ENCODE data around the gene CALCOCO1. TPM values are rescaled to one million over a fixed set of nuclear protein-coding genes. Genes with fewer than 3 reads are reported as not detected.

The CALCOCO1 gene
- total and polyA plus RNA-seq, 10 of the 15 experiments (the other 5 are each of a cell fraction or from before 2014, with no cell fraction given) = 2.8 to 55.9 (median 13.7) TPM

DNA sequence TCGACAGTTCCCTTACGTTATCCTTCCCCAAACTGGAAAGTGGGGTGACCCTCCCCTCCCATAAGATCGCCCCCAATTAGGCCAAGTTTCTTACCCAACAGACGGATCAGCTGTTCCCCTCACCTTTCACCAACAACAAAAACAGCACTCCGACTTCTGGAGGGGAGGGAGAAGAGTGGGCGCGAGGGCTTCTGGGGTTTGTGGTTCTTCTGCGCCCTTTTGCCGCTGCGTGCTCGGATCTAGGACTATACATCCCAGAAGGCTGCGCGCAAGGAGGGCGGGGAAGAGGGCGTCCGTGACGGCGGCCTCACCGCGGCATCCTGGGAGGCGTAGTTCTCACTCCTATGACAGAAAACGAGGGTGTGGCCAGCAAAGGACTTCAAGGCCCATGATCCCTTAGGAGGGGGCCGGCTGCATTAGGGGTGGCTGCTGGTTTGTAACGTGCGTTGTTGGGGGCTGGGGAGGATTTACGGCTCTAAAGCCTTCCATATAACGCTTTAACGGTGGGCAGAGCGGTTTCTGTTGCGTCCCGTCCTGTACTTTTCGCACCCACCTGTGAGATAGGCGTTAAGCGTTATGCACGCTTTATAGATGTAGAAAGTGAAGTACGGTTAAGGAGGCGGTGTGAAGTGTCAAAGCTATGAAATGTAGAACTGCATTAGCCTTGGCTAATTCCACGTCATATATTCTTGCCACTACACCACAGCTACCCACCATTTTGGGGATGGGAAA, at the start of gene CALCOCO1 (continued):
- TF ChIP-seq, protein P1, sequence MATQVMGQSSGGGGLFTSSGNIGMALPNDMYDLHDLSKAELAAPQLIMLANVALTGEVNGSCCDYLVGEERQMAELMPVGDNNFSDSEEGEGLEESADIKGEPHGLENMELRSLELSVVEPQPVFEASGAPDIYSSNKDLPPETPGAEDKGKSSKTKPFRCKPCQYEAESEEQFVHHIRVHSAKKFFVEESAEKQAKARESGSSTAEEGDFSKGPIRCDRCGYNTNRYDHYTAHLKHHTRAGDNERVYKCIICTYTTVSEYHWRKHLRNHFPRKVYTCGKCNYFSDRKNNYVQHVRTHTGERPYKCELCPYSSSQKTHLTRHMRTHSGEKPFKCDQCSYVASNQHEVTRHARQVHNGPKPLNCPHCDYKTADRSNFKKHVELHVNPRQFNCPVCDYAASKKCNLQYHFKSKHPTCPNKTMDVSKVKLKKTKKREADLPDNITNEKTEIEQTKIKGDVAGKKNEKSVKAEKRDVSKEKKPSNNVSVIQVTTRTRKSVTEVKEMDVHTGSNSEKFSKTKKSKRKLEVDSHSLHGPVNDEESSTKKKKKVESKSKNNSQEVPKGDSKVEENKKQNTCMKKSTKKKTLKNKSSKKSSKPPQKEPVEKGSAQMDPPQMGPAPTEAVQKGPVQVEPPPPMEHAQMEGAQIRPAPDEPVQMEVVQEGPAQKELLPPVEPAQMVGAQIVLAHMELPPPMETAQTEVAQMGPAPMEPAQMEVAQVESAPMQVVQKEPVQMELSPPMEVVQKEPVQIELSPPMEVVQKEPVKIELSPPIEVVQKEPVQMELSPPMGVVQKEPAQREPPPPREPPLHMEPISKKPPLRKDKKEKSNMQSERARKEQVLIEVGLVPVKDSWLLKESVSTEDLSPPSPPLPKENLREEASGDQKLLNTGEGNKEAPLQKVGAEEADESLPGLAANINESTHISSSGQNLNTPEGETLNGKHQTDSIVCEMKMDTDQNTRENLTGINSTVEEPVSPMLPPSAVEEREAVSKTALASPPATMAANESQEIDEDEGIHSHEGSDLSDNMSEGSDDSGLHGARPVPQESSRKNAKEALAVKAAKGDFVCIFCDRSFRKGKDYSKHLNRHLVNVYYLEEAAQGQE (IDR thresholded peaks at IDR 0.05; ENCODE audit: low read depth, low read length) = no peak
- TF ChIP-seq BACH1 (IDR thresholded peaks at IDR 0.05; ENCODE audit: borderline replicate concordance) (no peak), CBFB (IDR thresholded peaks at IDR 0.05; ENCODE audit: low read depth) (peak; percentile 54; the same call in 1 of the 2 replicates), SRF (IDR thresholded peaks at IDR 0.05; ENCODE audit: low read depth in 2 of 2, low read length in 2 of 2) (no peak), SMAD1 (IDR thresholded peaks at IDR 0.05; ENCODE audit: low read depth, partially characterized antibody) (no peak), NR2C2 (IDR thresholded peaks at IDR 0.05; ENCODE audit: borderline replicate concordance, control insufficient read depth, insufficient read length, low read depth) (no peak), ZNF274 (IDR thresholded peaks at IDR 0.05; ENCODE audit: insufficient read depth, insufficient read length) (no peak), BCL11A (IDR thresholded peaks at IDR 0.05; ENCODE audit: low read depth, low read length) (no peak), SREBF2 (IDR thresholded peaks at IDR 0.05; ENCODE audit: low read length) (no peak), NFYA (IDR thresholded peaks at IDR 0.05; ENCODE audit: borderline replicate concordance, low read depth, low read length) (no peak), SPI1 (IDR thresholded peaks at IDR 0.05; ENCODE audit: borderline replicate concordance, insufficient read depth, low read depth, low read length) (no peak), JUNB (IDR thresholded peaks at IDR 0.05) (no peak), NBN (IDR thresholded peaks at IDR 0.05) (no peak; the same call in none of the 2 replicates), CEBPB (IDR thresholded peaks at IDR 0.05; ENCODE audit: borderline replicate concordance in 1 of 2, low read depth in 2 of 2, low read length in 2 of 2) (no peak), SP1 (IDR thresholded peaks at IDR 0.05; ENCODE audit: low read depth, low read length) (peak; percentile 87), DPF2 (IDR thresholded peaks at IDR 0.05) (peak; percentile 64; the same call in 1 of the 2 replicates), NFXL1 (IDR thresholded peaks at IDR 0.05; ENCODE audit: borderline replicate concordance) (no peak), SIX5 (IDR thresholded peaks at IDR 0.05; ENCODE audit: low read depth, low read length, severe bottlenecking) (peak; percentile 99), IKZF1 (conservative IDR thresholded peaks at IDR 0.05) (peak; percentile 100), STAT1 (conservative IDR thresholded peaks at IDR 0.05) (no peak), TCF7 (IDR thresholded peaks at IDR 0.05; ENCODE audit: borderline replicate concordance) (no peak)
- TF ChIP-seq, protein P2, sequence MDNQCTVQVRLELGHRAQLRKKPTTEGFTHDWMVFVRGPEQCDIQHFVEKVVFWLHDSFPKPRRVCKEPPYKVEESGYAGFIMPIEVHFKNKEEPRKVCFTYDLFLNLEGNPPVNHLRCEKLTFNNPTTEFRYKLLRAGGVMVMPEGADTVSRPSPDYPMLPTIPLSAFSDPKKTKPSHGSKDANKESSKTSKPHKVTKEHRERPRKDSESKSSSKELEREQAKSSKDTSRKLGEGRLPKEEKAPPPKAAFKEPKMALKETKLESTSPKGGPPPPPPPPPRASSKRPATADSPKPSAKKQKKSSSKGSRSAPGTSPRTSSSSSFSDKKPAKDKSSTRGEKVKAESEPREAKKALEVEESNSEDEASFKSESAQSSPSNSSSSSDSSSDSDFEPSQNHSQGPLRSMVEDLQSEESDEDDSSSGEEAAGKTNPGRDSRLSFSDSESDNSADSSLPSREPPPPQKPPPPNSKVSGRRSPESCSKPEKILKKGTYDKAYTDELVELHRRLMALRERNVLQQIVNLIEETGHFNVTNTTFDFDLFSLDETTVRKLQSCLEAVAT (IDR thresholded peaks at IDR 0.05) = peak; percentile 75; the same call in 1 of the 2 replicates
- TF ChIP-seq, protein P3, sequence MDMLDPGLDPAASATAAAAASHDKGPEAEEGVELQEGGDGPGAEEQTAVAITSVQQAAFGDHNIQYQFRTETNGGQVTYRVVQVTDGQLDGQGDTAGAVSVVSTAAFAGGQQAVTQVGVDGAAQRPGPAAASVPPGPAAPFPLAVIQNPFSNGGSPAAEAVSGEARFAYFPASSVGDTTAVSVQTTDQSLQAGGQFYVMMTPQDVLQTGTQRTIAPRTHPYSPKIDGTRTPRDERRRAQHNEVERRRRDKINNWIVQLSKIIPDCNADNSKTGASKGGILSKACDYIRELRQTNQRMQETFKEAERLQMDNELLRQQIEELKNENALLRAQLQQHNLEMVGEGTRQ (IDR thresholded peaks at IDR 0.05; ENCODE audit: borderline replicate concordance, low read depth, low read length) = no peak; the same call in 1 of the 2 replicates
- TF ChIP-seq, protein P4, sequence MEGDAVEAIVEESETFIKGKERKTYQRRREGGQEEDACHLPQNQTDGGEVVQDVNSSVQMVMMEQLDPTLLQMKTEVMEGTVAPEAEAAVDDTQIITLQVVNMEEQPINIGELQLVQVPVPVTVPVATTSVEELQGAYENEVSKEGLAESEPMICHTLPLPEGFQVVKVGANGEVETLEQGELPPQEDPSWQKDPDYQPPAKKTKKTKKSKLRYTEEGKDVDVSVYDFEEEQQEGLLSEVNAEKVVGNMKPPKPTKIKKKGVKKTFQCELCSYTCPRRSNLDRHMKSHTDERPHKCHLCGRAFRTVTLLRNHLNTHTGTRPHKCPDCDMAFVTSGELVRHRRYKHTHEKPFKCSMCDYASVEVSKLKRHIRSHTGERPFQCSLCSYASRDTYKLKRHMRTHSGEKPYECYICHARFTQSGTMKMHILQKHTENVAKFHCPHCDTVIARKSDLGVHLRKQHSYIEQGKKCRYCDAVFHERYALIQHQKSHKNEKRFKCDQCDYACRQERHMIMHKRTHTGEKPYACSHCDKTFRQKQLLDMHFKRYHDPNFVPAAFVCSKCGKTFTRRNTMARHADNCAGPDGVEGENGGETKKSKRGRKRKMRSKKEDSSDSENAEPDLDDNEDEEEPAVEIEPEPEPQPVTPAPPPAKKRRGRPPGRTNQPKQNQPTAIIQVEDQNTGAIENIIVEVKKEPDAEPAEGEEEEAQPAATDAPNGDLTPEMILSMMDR (IDR thresholded peaks at IDR 0.05 in 2 of 3, conservative IDR thresholded peaks at IDR 0.05 in 1 of 3; ENCODE audit: control insufficient read depth in 2 of 3, extremely low read depth in 1 of 3, insufficient read depth in 1 of 3, low read depth in 3 of 3, low read length in 3 of 3) = no peak

Data from GM12878 (cell line).